Measurements from ENCODE around the gene USF3. TPM values are rescaled to one million over a fixed set of nuclear protein-coding genes. Genes with fewer than 3 reads are reported as not detected.

USF3 gene
- total RNA-seq, result 21.5 TPM

GRCh38 chr3:113695786-113696645 lies at the start of gene USF3:
Gene USF3, minus strand, starts transcription at chr3:113696642. Its CDS starts 21,764 bp downstream, at chr3:113674878.
- peak; percentile 40 for DNase-seq

GRCh38 chr3:113745756-113746547 lies 49.5 kb upstream of the USF3 start, which contains the start of gene NAA50:
Gene NAA50, minus strand, starts transcription at chr3:113746249. Its CDS starts 300 bp downstream, at chr3:113745949.
- peak; percentile 89 for DNase-seq

- DNase-seq, result peak; percentile 24
These were observed 48.7 kb upstream of the USF3 start for GRCh38 chr3:113744941-113745755.

- DNase-seq, result no peak
These were observed 46.7 kb upstream of the USF3 start for GRCh38 chr3:113743006-113743630.

- DNase-seq, result no peak
These were observed 45.2 kb upstream of the USF3 start for GRCh38 chr3:113741620-113742019.

GRCh38 chr3:113741086-113741485 lies 44.6 kb upstream of the USF3 start:
- no peak for DNase-seq

GRCh38 chr3:113736548-113737089 lies 40.2 kb upstream of the USF3 start:
- DNase-seq, result no peak

GRCh38 chr3:113731694-113732093 lies 35.3 kb upstream of the USF3 start:
- DNase-seq, result no peak

GRCh38 chr3:113730550-113730949 lies 34.1 kb upstream of the USF3 start:
- DNase-seq, result no peak

GRCh38 chr3:113728661-113729060 lies 32.2 kb upstream of the USF3 start:
- DNase-seq, result no peak

- no peak for DNase-seq
These were observed 25.2 kb upstream of the USF3 start for GRCh38 chr3:113721636-113722035.

- no peak for DNase-seq
These were observed 23.3 kb upstream of the USF3 start for GRCh38 chr3:113719758-113720157.

GRCh38 chr3:113719294-113719693 lies 22.9 kb upstream of the USF3 start:
- DNase-seq, result no peak

- DNase-seq, result no peak
These were observed 21.4 kb upstream of the USF3 start for GRCh38 chr3:113717818-113718217.

GRCh38 chr3:113717308-113717707 lies 20.9 kb upstream of the USF3 start:
- no peak for DNase-seq

- no peak for DNase-seq
These were observed 18.3 kb upstream of the USF3 start for GRCh38 chr3:113714702-113715101.

- no peak for DNase-seq
These were observed 15.7 kb upstream of the USF3 start for GRCh38 chr3:113712129-113712528.

- DNase-seq, result no peak
These were observed 11.4 kb upstream of the USF3 start for GRCh38 chr3:113707835-113708234.

GRCh38 chr3:113698956-113699355 lies 2.5 kb upstream of the USF3 start:
- no peak for DNase-seq

GRCh38 chr3:113698213-113698742 lies 1.8 kb upstream of the USF3 start:
- no peak for DNase-seq

GRCh38 chr3:113697500-113698090 lies 1.2 kb upstream of the USF3 start:
- no peak for DNase-seq

Data from occipital lobe (tissue), 2 donors.